NT2/D1 (cell line): Measurements from ENCODE around the gene ZNF205.

ENCODE experiments used
- SUZ12 ChIP-seq: IDR thresholded peaks from 2 replicates; pipeline ENCODE4 v1.6.1; 2011; ENCODE audit not compliant: insufficient read length, insufficient read depth; ENCODE audit errors: extremely low read depth
- YY1 ChIP-seq: IDR thresholded peaks from 2 replicates; pipeline ENCODE4 v1.6.1; 2011; ENCODE audit not compliant: insufficient read length, insufficient read depth
- ZNF274 ChIP-seq: IDR thresholded peaks from 2 replicates; pipeline ENCODE4 v1.6.1; 2011; ENCODE audit warnings: mild to moderate bottlenecking, low read depth, low read length

- TF ChIP-seq SUZ12: no peak
- TF ChIP-seq ZNF274: no peak
- no peak for TF ChIP-seq YY1
Observed at GRCh38 chr16:3131755-3132377, 19.5 kb downstream of the ZNF205 start.
